ENCODE results near the gene SLC24A3.
"Not testable (repeated sequence)": the region's sequence is repeated elsewhere in the genome, so short reads cannot be mapped to it uniquely, and the experiment has no call there.

Gene SLC24A3

DNA sequence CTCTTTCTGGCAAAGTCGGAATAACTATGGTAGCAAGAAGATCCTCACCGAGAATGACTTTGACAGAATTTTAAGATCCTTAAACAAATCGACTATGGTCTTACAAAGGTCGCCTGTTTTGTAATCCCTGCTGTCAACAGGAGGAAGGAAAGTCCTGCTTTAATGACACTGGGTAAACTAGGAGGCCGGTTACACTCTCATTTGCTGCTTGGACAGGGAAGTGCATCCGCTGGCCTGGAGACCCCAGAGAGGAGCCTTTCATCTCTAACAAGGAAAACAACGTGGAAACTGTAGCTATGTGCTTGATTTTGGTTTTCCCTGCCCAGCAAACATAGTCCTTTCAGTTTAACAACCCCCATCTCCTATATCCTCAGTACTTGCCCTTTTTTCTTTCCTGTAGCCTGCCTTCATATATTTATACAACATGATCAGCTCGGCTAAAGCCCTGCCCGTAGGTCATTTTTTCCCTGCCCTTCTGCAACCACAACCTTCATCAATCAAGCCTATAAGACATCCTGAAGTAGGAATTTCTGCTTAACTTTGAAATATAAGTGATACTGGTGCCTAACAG is 448.5 kb downstream of the SLC24A3 start:
- DNase-seq, result no peak

DNA sequence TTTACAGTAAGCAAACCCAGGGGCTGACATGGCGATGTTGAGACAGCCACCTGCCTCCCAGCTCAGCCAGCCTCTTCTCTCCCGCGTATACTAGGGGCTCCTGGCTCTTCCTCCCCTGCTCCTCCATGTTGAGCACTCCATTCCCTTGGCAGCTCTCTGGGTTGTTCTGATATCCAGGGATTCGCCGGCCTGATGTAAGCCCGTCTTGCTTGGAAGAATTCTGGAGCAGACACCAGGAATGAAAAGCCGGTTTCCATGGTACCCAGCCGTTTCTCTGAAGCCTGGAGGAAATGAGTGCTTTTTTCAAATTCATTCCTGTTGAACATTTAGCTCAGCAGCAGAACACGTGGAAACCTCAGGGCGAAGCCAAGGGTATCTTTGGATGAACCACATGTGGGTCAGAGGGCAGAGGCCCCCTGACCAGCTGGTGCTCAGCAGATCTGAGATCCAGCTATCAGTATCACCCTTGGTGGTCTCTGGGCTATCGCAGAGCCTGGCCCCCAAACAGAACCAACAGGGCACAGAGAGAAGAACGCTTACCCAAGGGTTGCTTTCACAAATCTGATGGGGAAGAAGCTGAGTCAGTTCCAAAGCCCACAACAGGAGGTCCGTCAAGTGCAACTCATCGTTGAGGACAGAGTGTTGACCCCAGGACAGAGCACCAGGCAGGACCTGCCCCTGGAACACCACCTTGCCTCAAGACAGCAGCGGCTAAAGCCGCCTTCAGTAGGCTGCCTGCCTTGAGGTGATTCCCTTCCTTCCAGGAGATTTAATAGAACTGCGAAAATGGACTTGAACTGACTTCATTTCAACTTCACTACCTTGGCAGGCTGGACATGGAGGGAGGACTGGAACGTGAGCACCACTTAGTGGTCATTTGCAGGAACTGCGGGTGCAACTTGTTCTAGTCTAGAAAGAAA is 449.5 kb downstream of the SLC24A3 start:
- no peak for DNase-seq

DNA sequence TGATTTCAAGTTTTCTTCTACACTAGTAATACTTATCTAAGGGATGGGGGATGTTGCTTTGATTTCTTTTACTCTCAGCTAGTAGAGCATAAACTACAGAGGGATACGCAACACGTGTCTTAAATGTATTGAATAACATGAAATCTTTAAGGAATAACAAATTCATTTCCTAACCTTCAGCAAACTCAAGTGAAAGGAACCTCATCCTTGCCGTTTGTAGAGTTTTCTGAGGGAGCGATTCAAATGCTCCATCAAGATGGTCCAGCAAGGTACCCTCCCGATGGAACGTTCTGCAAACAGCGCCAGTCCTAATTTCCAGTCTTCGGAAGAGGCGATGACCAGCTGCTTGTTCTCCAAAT is 450.2 kb downstream of the SLC24A3 start:
- DNase-seq, result no peak

DNA sequence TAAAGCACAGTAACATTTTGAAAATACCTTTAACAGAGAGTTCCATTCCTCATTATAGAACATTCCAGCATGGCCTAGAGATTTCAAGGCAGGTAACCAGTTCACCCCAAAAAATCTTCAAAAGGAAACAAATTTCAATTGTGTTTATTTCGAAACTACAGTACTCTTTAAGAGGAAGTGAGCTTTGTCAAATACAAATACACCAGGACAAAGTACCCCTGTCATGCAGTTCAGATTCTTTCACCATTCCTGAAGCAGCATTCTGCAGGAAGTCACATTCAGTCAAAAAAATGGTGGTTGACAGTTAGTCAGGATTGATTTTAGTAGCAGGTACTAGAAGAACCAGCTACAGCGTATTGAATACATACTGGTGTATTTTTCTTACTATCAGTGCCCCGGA is 456.0 kb downstream of the SLC24A3 start:
- DNase-seq, result no peak

DNA sequence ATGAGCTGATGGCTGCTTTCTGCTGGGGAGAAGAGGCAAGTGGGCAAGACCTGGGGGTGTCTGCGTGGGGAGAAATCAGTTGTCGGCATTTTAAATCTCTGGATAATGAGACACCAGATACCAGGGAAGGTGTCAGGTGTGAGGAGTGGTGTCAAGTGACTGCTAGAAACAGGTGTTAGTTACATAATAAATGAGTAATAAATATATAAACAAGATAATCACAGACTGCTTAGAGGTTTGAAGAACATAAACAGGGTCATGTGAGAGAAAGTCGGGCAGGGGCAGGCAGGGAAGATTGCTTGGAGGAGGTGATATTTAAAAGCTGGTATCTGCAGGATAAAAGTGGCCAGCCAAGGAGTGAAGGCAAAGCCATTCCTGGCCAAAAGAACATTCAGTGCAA is 458.4 kb downstream of the SLC24A3 start:
- no peak for DNase-seq

DNA sequence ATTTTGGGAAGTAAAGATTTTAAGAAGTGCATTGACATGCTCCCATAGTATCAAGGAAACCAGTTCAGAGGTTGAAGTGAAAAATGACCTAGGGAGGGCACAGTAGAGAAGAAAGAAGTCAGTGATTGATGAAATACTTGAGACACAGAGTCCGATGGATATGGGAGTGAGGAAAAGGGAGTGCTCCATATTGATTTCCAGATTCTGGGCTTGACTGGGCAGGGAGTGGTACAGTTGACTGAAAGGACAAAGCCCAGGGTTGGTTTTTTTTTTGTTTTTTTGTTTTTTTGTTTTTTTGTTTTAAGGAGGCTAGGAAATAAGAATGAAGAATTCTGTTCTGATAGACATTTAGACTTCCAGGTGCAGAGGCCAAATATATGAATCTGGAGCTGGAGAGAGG is 458.9 kb downstream of the SLC24A3 start:
- no peak for DNase-seq

DNA sequence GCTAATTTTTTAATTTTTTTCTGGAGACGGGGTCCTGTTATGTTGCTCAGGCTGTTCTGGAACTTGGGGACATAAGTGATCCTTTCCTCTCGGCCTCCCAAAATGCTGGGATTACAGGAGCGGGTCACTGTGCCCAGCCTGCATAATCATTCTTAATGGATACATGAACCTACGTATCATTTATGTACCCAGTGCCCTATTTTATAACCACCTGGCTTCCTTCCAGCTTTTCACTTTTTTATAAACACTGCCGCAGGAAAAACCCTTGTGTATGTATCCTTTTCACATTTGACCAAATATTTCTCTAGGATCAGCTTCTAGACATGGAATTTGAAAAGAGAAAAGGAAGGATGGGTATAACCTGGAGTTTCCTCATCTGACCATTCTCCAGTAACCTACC is 460.1 kb downstream of the SLC24A3 start:
- DNase-seq, result no peak

DNA sequence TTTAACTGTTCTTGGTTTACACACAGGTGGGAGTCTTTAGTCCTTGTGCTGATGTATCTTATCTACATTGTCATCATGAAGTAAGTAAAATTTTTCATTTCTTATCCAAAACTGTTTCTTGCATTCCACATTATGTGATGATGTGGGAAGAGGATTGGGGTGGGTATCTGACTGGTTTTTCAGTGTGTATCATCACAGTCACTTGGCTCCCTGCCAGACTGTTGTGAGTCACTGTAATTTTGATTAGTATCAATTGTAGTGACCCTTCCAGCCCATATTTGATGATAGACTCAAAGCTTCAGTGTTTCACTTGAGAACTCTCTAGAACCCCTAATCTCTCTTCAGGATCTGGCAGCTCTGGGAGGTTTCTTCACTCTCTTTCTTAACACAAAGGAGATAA is 461.1 kb downstream of the SLC24A3 start:
- no peak for DNase-seq

DNA sequence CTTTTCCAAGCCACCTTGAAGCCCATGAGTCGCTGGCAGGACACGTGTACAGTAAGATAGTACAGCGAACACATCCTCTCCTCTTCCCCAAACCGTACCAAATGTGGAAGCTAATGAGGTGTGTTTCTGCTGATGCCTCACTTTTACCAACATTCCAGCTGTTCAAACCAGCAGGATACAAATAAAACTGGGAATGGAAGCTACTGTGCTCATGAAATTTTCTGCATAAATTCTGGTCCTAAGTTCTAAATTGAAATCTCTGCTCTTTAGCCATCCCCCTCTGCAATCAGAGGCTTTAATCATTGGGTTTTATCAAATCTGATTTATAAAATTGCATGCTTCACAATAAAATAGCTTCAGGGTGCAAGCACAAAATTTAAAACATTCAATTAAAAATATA is 463.8 kb downstream of the SLC24A3 start:
- no peak for DNase-seq

DNA sequence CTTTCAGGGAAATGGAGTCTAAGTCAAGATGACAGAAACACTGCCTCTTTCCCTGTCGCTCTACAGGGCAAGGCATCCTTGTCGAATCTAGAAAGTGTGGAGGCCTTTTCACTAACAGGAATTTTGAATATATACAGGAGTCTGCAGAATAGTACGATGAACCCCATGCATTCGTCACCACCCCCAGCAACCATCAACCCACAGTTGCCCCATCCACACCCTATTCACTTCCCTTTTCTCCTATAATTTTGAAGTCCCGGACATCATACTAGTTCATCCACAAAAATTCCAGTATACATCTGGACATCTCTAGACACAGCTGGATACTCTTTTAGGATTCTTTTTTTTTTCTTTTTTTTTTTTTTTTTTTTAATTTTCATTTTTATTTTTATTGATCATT is 464.9 kb downstream of the SLC24A3 start:
- no peak for DNase-seq

DNA sequence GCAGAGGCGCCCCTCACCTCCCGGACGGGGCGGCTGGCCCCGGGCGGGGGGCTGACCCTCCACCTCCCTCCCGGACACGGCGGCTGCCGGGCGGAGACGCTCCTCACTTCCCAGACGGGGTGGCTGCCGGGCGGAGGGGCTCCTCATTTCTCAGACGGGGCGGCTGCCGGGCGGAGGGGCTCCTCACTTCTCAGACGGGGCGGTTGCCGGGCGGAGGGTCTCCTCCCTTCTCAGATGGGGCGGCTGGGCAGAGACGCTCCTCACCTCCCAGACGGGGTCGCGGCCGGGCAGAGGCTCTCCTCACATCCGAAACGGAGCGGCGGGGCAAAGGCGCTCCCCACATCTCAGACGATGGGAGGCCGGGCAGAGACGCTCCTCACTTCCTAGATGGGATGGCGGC is 466.1 kb downstream of the SLC24A3 start:
- DNase-seq, result not testable (repeated sequence)

DNA sequence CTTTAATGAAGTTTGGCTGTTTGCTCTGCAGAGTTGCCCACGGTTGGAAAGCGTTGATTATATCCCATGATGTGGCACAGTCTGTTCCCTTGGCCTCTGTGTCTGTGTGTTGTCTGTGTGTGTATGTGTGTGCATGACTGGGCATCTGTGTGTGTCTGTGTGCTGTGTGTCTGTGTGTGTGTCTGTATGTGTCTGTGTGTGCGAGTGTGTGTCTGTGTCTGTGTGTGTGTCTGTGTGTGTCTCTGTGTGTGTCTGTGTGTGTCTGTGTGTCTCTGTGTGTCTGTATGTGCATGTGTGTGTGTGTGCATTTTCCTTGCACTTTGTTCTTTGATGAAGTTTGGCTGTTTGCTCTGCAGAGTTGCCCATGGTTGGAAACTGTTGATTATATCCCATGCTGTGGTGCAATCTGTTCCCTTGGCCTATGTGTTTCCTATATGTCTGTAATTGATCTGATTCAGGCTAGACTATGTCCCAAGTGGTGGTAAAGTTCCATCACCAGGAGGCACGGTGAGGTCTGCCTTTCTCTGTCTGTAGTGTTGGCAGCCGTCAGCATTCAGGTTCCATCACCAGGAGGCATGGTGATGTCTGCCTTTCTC is 467.6 kb downstream of the SLC24A3 start:
- no peak for DNase-seq

DNA sequence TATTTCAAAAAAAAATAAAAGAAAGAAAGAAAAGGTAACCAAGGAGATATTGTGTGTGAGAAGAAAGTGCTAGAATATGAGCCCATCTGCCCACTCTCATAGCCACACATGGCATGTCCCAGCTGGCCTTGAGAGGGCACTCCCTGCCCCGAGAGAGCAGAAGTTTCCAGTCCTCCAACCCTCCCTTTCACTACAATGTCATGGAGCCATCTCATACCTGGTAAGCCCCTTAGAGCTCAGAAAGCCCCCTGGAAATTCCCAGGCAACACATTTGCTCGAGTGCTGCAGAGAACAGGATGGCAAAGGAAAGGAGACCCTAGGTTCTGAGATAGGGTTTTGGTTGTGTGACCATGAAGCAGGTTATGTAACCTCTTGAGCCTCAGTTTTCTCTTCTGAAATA is 469.8 kb downstream of the SLC24A3 start:
- DNase-seq, result no peak

DNA sequence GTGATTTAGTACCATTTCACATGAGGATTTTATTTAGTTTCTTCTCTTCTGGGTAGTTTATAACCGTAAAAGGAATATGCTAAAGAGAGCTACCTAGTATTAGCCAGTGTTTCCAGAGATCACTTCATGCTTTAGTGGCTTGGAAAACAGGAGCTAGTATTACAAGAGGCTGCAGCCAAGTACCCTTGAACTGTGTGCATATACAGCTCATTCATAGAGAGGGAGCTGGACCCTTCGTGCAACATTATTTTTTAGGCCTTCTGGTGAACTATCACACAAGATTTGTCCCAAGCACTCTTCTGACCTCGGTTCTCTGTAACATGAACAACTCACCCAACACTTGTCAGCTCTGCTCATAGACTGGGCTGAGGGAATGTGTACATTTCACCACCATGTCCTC is 470.7 kb downstream of the SLC24A3 start:
- no peak for DNase-seq

DNA sequence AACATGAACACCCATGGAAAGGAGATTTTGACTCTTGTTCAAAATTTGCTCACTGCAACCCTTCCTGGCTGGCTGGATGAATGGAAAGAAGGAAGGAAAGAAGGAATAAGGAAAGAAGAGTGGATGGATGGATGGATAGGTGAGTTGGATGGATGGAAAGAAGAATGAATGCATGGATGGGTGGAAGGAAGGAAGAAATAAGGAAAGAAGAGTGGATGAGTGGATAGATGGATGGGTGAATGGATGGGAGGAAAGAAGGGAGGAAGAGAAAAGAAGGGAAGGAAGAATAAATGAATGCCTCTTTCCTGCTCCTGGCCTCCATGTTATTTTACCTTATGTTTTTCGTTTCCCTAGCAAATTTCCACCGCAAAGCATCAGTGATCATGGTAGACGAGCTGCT is 471.4 kb downstream of the SLC24A3 start:
- DNase-seq, result no peak

DNA sequence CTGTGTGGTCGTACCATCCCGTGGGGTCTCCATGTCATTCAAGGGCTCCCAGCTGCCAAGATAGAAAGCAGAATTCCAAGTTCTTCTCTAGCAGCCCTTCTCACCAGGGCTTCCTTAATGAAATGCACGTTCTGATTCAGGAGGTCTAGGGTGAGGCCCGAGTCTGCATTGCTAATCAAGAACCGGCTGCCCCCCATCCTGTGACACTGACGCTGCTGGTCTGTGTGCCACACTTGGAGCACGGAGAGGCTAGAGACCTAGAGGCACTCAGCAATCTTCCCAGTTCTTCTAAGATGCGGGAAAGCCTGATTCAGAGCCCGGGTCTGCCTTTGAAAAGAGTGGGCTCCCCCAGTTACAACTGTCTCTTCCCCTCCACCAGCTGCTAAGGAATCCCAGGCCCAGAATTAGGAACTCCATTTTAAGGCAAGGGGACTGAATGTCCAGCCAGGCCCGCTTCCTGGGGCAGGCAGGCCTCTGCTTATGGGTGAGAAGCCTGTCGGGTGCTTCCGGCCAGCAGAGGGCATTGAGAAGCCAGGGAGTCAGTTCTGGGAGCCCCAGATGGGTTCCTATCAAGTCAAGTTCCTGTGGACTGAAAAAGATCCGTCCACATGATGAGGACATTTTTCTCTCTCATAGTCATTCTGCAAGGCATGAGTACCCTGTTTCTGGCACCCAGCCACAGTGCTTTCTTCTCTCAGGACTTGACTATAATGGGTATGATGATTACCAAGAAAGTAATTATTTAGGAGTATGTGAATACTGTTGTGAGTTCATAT is 475.8 kb downstream of the SLC24A3 start:
- DNase-seq, result no peak

DNA sequence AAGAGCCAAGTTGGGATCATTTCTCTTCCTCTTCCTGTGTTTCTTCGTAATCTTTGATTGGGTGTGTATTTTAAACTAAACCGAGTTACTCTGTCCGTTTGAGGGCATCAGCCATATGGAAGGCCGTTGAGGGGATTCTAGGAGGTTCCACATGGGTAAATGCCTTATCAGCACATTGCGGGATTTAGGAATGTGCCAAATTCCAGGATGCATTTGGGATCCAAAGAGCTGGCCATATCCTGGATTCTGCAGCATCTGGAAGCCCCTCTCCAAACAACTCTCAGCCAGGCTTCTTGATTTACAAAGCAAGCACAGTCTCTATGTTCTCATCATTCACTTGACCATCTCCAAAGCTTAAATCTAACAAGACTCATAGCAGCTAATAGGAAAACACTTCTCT is 478.0 kb downstream of the SLC24A3 start:
- no peak for DNase-seq

DNA sequence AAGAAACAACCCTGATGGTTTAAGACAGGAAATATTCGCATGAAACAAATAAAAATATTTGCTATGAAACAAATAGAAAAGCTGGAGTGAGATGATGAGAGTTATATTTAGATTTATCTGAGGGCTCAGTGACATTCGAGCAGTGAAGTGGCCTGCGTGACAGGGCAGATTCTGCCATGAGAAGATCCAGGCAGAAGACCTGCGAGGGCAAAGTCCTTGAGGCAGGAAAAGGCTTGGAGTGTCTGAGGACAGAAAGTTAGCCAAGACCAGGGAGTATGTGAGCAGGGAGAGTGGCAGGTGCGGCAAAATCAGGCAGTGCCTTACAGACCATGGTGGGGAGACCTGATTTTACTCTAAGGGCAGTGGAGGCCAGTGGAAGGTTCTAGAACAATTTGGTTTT is 478.7 kb downstream of the SLC24A3 start:
- DNase-seq, result no peak

DNA sequence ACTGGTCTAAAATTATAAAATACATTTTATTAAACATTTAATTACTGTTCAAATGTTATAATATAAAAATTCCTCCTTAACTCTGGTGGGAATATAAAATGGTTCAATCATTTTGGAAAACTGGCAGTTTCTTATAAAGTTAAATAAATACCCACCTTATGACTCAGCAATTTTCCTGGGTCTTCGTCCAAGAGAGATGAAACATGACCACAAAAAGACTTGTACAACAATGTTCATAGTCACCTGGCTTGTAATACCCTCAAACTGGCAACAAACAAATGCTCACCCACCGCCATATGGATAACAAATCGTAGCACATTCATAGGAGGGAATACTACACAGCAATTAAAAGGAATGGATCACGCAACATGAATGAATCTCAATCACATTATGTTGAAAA is 479.7 kb downstream of the SLC24A3 start:
- DNase-seq, result no peak

DNA sequence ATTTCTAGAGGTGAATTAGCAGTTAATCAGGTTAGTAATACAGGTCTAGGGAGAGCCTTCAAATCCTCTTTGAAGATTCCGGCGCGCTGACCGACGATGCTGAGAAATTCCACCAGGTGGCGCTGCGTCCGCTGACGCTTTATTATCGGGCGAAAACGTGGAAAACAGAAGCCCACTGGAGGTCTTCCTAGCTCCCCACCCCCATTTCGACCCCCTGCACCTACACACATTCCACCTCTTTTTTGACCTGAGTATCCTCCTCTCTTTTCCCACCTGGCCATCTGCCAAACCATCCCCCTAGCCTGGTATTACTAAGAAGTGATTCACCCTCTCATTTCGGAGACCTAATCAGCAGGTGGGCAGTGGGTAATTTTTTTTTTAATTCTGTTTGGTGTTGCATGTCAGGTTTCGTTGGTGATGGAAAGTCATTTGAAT is 480.3 kb downstream of the SLC24A3 start:
- DNase-seq, result no peak

DNA sequence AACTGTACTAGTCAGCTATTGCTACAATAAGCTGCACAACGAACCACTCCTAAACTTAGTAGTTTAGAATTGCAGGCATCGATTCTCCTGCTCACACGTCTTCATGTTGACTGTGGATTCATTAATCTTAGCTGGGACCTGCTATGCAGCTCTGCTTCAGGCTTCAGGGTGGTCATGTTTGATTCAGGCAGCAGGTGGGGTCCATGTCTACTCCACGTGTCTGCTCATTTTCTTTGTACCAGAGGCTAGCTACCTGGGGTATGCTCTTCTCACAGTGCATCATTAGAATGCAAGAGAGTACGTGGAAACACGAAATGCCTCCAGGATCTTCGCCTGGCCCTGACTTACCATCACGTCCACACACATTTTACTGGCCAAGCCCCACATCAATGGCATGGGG is 481.1 kb downstream of the SLC24A3 start:
- no peak for DNase-seq

DNA sequence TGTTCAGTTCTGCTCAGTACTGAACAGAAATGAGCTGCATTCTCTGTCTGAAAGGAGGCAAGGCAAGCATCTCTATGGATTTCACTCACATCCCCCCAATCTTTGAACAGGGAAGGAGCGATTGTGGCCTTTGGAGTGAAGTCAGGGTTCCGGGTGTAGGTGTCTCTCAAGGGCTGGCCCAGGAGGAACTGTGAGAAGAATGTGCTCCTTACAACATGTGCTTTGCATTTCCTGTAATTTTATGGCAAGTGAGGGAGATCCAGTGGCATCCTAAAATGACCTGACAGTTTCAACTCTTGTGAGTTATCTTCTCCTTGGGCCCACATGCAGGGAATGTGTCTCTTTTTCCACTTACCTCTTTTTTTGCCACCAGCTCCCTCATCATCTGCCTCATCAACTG is 482.6 kb downstream of the SLC24A3 start:
- DNase-seq, result no peak

DNA sequence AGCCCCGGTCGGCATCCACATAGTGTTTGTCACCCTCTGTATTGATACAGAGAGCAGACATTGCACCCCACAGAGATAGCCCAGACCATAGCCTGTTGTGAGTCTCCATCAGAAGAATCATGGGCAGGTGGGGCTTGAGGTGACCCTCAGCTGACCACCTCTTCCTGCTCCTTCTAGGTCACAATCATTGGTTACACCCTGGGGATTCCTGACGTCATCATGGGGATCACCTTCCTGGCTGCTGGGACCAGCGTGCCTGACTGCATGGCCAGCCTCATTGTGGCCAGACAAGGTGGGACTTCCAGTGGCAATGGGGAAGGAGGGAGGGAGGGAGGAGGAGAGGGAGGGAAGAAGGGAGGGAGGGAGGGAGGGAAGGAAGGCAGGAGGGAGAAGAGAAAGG is 484.2 kb downstream of the SLC24A3 start:
- no peak for DNase-seq

DNA sequence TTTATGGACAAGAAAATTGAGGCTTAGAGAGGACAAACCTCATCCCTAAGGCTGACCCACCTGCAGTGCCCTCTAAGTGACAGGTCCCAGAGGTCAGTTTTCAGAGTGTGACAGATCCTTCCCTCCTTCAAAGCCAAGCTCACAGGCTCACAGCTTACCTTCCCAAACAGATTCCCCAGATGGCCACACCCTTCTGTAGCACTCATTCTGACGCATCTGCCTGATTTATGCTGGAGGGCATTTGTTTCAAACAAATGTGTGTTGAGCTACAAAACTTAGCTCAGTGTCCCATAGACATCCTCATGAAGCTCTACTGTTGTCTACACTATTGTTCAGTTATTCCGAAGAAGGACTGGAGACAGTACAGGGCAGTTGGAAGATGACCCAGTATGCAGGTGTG is 485.0 kb downstream of the SLC24A3 start:
- no peak for DNase-seq
